ENCODE results near the gene SCAMP1. TPM values are rescaled to one million over a fixed set of nuclear protein-coding genes. Genes with fewer than 3 reads are reported as not detected.
"Not testable (repeated sequence)": the region's sequence is repeated elsewhere in the genome, so short reads cannot be mapped to it uniquely, and the experiment has no call there.

Gene SCAMP1
- polyA plus RNA-seq, 1 donor, result 32.4 TPM

- no peak for DNase-seq (ENCODE audit: low read depth)
Observed at GRCh38 chr5:78420548-78420947, 60.1 kb downstream of the SCAMP1 start.

- DNase-seq (ENCODE audit: low read depth), result no peak
Observed at GRCh38 chr5:78424665-78425064, 64.2 kb downstream of the SCAMP1 start.

- no peak for DNase-seq (ENCODE audit: low read depth)
Observed at GRCh38 chr5:78429332-78429980, 69.0 kb downstream of the SCAMP1 start.

GRCh38 chr5:78430866-78431265 lies 70.4 kb downstream of the SCAMP1 start:
- DNase-seq (ENCODE audit: low read depth), result no peak

GRCh38 chr5:78433972-78434371 lies 73.6 kb downstream of the SCAMP1 start:
- no peak for DNase-seq (ENCODE audit: low read depth)

- no peak for DNase-seq (ENCODE audit: low read depth)
Observed at GRCh38 chr5:78447775-78448424, 87.5 kb downstream of the SCAMP1 start.

GRCh38 chr5:78449103-78449502 lies 88.7 kb downstream of the SCAMP1 start:
- DNase-seq (ENCODE audit: low read depth), result no peak

GRCh38 chr5:78457507-78457906 lies 97.1 kb downstream of the SCAMP1 start:
- not testable (repeated sequence) for DNase-seq (ENCODE audit: low read depth)

GRCh38 chr5:78458843-78459242 lies 98.4 kb downstream of the SCAMP1 start:
- DNase-seq (ENCODE audit: low read depth), result no peak

- DNase-seq (ENCODE audit: low read depth), result no peak
Observed at GRCh38 chr5:78467140-78467539, 106.7 kb downstream of the SCAMP1 start.

GRCh38 chr5:78467752-78468357 lies 107.4 kb downstream of the SCAMP1 start:
- DNase-seq (ENCODE audit: low read depth), result no peak

- no peak for DNase-seq (ENCODE audit: low read depth)
Observed at GRCh38 chr5:78471896-78472295, 111.5 kb downstream of the SCAMP1 start.

- no peak for DNase-seq (ENCODE audit: low read depth)
Observed at GRCh38 chr5:78472469-78473106, 112.2 kb downstream of the SCAMP1 start.

GRCh38 chr5:78473751-78474150 lies 113.3 kb downstream of the SCAMP1 start:
- no peak for DNase-seq (ENCODE audit: low read depth)

GRCh38 chr5:78475370-78475769 lies 115.0 kb downstream of the SCAMP1 start:
- DNase-seq (ENCODE audit: low read depth), result no peak

- DNase-seq (ENCODE audit: low read depth), result no peak
Observed at GRCh38 chr5:78476795-78477194, 116.4 kb downstream of the SCAMP1 start.

GRCh38 chr5:78482948-78483347 lies 122.5 kb downstream of the SCAMP1 start:
- no peak for DNase-seq (ENCODE audit: low read depth)

GRCh38 chr5:78483809-78484521 lies 123.5 kb downstream of the SCAMP1 start:
- DNase-seq (ENCODE audit: low read depth), result no peak

GRCh38 chr5:78486218-78486617 lies 125.8 kb downstream of the SCAMP1 start:
- DNase-seq (ENCODE audit: low read depth), result no peak

GRCh38 chr5:78487846-78488245 lies 127.4 kb downstream of the SCAMP1 start:
- no peak for DNase-seq (ENCODE audit: low read depth)

- no peak for DNase-seq (ENCODE audit: low read depth)
Observed at GRCh38 chr5:78490709-78491485, 130.5 kb downstream of the SCAMP1 start.
